ENCODE measurements around the gene RIMBP2.
"Not testable (repeated sequence)": the region's sequence is repeated elsewhere in the genome, so short reads cannot be mapped to it uniquely, and the experiment has no call there.

RIMBP2 gene

DNA sequence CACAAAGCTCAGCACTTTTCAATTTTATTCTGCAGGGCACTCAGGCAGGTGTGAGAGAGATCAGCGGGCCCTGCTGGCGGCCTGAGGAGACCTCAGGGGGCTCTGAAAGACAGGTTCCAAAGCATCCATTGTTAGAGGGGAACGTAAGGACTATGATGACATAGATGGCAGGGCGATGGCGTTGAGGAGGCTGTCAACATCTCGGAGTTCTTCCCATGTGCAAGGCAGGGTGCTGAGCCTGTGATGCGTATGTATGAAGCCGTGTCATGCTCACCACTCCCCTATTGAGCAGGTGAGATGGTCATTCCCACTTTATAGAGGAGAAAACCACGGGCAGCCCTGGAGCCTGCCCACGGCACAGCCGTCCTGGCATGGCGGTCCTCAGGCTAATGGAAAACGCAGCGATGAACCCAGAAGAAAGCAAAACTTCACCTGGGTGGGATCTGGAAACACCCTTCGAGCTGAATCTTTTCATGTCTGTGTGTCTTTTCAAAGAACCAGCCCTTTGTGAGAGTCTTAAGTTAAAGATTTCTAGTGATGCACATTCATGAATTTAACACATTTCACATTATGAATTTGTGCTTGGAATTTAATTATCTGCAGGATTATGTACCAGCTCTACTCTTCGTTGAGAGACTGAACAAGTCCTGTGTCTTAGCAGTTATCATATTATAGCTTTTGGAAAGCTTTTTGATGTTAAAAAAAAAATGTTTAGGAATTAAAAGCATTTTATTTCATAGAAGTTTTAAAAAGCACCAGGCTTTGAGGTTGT, 64.7 kb downstream of the RIMBP2 start:
- DNase-seq = no peak

DNA sequence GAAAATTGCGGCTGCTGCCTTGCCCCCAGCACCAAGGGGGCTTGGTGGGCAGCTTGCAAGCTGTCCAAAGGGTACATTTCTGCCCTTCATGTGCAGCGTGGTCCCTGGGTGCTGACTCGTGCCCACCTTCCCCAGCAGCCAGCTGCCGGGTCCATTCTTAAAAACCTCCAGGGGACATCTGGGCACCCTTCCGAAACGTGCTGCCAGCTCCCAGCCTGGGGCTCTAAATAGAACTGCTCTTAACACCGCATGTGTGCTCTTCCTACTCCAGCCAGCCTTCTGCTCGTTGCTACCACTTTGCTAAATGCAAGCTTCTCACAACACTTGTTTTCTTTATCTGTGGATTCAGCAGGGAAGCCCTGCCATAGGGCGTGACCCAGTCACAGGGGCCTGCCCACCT, 66.0 kb downstream of the RIMBP2 start:
- no peak for DNase-seq

DNA sequence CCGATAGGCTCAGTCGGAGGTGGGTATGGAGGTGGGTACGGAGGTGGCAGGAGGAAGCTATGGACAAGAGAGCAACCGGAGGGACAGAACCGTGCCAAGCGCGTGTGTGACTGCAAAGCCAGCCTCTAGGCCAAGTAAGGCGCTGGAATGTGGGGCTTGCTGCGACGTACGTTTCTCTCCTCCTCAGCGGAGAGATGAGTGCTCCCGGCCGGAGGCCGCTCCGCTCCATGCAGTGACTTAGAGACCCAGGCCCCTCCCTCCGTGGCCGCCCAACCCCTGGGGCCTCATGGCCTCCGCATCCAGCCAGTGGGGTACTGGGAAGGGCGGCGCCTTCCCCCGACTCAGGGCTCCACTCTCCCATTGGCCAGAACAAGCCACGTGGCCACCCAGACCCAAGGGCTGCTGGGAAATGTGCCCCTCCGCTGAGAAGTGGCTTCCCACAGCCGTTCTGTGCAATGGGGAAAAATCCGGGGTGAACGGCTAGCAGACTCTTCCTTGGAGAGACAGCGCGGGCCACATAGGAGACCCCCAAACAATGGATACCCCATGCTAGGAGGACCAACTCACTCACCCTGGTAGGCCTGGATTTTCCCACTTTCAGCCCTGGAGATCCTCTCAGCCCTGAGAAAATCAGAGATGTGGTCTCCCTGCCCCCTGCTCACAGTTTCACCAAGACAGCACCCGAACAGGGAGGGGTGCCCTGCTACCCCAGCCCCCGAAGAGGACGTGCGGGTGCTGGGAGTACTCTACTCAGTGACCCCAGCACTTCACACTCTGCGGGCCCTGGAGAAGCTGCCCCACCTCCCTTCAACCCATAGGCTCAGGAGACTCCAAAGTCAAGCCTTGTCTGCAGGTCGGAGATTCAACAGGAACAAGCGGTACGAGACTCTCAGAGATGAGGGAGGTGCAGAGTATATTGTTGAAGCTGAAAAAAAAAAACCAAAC, 66.7 kb downstream of the RIMBP2 start:
- DNase-seq = no peak

DNA sequence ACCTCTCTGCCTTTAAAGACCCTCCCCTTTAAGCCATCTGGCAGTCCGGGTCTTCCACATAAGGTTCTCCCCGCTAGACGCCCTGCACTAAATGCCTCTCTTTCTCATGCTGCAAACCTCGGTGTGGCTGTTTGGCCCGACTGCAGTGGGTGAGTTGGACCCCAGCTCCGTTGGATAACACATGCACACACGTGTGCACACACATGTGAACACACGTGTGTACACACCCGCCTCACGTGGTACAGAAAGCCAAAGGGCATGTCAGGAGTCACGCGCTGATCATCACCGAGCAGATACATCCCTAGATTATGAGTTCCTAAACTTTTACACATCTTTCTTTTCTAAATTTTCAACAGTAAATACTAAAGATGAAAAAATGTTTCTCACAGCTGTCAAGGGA, 68.3 kb downstream of the RIMBP2 start:
- DNase-seq = no peak

DNA sequence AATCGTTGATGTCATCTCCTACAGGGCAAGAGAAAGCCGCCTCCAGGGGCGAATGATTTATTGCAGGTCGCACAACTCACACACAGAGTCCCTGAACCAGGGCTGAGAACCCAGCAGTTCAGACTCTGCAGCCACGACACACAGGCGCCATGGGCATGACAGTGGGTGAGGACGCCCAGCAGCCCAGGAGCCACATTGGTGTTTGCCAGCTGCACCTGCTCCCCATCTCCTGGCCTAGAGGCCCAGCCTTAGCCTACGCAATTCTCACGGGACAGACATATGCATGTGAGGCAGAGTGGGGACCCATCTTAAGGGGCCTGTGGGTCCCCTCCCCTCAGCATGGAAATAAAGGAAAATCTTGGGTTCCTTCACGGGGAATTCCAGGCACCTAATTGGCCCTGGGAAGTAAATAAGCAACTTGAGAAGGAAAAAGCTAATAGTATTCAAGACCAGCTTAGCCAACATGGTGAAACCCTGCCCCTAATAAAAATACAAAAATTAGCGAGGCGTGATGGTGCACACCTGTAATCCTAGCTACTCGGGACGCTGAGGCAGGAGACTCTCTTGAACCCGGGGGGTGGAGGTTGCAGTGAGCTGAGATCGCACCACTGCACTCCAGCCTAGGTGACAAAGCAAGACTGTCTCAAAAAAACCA, 69.3 kb downstream of the RIMBP2 start:
- DNase-seq = no peak

DNA sequence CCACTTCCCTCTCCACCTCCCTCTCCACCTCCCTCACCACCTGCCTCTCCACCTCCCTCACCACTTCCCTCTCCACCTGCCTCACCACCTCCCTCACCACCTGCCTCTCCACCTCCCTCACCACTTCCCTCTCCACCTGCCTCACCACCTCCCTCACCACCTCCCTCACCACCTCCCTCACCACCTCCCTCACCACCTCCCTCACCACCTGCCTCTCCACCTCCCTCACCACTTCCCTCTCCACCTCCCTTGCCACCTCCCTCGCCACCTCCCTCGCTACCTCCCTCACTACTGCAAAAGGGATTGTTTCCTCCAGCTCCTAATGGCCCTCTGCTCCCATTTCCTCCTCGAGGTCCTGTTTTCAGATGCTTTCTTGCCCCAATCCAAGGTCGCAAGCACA, 69.9 kb downstream of the RIMBP2 start:
- not testable (repeated sequence) for DNase-seq

DNA sequence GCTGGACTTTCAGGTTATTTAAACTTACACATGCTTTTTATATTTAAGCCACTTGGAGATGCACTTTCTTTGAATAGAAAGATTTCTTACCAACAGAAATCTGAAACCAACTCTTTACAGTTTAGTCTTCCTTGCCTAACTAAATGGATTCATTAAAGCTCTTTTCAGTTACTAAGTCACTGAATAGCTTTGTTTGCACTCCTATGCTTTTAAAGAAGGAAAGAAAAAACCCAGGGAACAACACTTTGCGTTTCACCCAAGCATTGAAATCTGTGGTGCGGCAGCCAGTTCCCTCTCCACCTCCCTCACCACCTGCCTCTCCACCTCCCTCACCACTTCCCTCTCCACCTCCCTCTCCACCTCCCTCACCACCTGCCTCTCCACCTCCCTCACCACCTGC, 70.3 kb downstream of the RIMBP2 start:
- no peak for DNase-seq

DNA sequence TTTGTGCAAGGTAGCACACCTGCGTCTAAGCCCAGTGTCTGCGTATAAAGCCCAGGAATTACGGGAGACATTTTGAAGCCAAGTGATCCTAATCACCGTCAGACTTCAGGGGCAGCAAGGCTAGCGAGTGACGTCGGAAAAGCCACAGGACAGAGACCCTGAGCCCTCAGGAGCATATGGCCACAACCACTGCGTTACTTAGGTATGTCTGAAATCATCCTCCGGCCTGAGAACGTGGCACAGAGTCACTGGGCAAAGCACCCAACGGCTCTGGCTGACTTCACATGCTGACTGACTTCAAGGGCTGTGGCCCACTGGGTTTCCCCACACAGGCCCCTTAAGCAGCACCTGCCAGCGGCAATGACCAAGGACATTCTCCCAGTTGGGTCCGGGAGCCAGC, 71.5 kb downstream of the RIMBP2 start:
- no peak for DNase-seq

DNA sequence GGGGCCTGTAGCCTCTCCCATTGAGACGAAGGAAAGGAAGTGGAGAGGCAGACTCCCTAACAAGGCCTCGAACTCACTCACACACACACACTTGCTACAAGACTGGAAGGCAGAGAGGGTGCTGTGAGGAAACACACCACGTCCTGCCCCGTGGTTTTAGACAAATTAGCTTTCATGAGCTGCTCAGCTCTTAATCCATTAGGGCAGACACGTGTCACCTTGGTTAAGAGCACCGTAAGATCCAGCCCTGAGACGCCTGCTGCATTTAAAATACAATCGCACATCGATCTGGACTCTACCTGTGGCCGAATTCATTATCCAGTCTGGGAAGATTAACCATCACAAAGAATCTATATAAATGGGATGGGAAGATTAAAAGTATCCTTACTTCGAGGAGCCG, 72.0 kb downstream of the RIMBP2 start:
- DNase-seq = no peak

DNA sequence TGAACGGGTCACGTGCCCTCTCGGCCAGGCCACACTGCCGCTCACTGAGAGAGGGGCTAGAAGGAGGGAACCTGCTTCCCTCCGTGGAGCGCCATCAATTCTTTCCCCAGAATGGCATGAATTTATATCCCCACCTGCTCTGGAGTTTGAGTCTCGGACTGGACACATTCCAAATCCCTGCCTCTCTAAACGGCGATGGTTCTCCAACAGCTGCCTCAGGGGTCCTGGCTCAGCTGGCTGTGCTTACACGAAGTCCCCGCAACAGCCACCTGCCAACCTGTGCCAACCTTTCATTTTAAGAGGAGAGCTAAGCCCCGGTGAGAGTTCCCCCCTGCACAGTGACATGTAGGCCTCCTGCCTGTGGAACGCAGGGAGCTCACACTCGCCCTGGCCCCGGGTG, 73.2 kb downstream of the RIMBP2 start:
- no peak for DNase-seq

DNA sequence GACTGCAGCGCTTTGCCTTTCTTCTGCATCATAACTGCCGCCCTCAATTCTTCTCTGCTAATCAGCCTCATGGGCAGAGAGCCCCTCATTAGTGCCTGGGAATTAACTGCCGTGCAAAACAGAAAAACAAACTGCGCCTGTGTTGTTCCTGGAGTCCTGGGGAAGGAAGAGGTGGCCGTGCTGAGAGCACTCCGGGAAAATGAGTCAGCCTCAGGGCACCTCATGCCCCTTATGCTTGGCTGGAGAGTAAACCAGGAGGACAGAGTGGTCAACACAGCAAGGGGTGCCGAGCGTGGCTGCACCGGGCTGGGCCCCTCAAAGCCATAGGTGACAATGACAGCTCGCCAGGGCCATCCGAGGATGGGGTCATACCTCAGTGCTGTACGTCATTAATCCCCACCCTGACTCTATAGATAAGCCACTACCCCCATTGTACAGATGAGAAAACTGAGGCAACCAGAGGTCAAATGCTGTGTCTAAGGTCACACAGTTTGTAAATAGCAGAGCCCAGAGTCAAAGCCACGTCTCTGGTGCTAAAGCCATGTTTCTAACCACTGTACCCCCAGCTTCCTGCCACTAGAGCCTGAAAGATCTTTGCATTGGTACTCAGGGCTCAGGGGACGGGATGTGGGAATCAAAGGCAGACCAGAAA, 74.4 kb downstream of the RIMBP2 start:
- DNase-seq = no peak

DNA sequence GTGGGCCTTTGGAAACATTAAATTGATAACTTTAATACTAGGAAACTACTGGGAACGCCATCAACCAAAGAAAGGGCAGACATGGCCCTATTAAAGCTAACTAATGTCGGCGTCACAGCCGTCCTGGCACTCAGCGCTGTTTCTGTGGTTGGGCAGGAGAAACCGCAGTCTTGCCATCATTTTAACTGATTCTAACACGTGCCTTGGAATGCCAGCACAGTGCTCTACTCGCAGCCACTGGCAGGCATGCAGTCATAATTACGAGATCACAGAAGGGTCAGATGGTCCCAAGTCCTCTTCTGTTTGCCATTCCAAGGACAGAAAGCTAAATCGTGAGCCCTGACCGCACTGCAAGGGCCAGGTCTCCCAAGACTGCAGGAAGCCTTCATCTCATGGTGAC, 75.2 kb downstream of the RIMBP2 start:
- no peak for DNase-seq

DNA sequence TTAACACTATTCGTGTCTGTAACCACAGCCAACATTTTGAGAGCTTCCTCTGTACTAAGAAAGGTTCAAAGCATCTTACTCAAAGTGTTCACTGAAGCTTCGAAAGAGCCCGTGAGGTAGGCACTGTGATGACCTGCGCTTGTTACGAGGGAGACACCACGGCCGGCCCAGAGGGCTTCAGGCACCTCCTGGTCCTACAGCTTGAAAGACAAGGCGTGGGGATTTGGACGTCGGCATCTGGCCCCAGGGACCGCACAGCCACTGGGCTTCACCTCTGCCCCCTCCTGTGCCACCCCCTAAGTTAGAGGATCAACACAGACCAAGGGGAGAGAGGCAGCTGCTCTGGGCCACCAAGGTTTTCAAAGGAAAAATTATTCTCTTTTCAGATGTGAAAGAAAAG, 75.6 kb downstream of the RIMBP2 start:
- no peak for DNase-seq

DNA sequence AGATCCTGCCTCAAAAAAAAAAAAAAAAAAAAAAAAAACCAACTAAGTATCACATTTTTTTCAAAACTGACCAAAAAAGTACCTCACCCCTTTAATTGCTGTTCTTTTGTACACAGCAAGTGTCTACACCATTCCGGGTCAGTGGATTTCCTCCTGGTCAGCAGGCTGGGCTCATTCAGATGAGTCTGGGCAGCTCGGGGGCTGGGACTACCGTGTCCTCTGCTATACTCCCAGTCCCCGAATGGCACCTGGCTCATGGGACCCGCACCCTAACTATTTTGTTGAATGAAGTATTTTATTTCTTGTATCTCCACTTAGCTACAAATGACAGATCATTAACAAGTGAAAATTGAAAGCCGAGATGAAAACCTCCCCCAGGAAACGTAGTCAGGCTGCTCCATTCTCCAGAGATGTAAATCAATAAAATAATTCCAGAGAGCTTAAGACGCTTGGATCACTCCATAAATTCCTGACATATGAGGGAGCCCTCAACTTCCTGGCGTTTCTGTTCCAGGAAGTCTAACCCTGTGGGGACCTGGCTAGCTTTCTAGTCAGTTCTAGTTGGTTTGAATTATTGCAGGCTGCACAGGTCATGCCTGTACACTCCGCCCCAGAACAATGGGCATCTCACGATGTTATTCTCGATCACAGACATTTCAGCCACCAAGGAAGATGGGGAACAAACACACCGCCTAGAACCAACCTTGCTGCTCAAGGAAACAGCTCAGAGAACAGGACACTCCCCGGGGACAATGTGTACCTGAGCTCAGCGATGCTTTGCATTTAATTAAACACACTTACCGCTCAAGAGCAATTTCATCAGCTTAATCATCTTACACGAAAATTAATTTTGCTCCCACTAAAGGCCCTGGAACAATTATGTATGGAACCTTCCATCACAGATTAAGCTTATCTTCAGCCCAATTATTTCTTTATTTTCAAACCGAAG, 76.3 kb downstream of the RIMBP2 start:
- no peak for DNase-seq

DNA sequence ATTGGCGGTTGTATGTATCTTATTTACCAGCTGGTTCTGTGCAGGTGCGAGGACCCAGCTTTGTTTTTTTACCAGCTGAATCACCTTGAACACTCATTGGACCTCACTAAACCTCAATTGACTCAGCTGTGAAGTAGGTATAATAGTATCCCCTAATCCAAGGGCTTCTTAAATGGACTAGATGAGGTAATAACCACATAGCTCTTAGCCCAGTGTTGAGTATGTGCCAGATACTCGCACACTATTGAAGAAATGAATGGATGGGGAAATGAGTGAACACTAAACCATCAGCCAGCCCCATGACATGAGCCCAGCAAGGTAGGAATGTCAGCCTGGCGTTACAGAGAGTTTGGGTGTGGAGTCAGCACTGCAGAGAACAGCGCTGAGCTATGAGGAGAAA, 79.7 kb downstream of the RIMBP2 start:
- no peak for DNase-seq

DNA sequence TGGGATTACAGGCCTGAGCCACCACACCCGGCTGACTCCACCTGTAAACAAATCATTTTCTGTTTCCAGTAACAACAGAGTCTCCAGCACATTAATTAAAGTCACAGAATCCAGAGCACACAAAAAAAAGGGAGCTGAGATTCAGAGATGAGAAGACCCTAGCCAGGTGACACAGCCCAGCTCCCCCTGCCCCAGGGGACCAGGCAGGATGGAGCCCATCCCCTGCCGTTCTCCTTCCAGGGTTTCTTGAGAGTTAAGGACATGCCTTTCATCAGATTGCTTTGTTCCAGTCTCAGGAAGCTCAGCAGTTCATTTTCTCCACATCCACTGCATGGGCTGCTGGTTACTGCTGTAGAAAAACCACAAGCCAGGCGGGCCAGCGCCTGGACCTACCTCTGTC, 81.2 kb downstream of the RIMBP2 start:
- no peak for DNase-seq

DNA sequence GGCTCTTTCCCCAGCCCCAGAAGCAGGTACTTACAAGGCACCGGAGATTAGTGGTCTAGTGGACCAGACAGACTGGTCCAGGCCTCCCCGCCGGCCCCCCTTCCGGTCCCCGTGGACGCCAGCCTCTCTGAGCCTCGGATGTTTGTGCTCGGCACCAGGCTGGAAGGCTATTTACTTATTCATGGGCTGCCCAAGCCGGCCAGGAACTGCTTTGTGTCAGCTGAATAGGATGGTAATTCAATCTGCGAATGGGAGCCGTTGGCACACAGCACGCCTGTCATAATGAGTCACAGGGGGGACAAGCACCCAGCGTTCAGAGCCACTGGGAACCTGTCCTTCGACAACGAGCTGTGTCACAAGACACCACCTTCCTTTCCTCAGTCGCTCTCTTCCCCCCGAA, 82.3 kb downstream of the RIMBP2 start:
- DNase-seq = no peak

DNA sequence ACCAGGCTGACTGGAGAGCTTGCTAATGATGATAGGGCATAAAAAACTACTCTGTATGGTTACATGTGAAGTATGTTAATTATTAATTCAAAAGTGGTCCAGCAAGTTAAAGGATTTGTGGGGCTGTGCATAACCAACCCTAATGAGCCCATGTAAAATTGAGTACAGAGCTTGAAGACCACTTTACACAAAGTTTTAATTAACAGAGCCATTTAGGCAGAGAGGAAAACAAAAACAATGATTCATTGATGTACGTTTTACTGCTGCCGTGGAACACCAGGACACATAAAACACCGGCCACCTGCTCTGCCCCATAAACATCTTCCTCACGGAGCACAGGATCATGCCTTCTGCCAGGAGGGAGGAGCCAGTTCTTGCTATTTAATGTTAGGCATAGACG, 83.5 kb downstream of the RIMBP2 start:
- no peak for DNase-seq

DNA sequence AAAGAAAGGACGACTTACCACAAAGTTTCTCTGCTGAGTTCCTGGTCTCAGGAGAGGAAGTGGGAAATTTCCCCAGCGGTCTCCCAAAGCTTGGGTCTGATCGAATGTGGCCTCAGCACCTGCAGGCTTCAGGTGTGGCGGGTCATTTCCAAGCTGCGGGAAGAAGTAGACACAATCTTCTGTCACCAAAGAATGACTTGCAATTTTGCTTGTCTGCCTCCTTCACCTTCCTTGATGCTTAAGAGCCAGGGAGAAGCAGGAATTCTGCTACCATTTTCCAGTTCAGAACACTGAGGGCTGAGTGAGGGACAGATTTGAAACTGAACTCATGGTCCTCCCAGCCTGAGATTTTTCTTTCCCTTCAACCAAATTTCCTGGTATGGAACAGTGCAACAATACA, 87.8 kb downstream of the RIMBP2 start:
- no peak for DNase-seq

DNA sequence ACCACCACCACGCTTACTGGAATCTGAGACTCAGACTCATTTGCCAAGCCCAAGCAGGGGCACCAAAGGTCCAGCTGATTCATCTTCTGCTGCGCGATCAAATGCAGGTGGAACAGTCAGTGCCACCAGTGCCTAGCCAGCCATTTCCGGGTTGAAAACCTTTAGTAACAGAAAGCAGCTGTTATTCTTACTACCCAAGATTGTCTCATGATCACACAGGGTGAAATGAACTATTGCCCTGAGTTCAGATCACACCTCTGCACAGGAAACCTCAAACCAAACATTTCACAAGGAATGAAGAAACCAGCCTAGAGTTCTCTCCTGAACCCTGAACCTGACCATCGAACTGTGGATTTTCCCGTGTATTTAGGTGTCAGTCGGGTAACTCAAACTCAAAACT, 88.9 kb downstream of the RIMBP2 start:
- no peak for DNase-seq

DNA sequence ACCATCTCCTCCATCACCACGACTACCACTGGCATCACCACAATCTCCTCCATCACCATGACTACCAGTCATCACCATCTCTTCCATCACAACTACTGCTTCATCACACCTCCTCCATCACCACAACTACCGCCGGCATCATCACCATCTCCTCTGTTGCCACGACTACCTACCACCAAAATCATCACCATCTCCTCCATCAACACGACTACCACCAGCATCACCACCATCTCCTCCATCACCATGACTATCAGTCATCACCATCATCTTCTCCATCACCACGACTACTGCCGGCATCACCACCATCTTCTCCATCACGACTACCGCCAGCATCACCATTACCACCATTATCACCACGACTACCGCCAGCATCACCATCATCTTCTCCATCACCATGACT, 89.5 kb downstream of the RIMBP2 start:
- no peak for DNase-seq

DNA sequence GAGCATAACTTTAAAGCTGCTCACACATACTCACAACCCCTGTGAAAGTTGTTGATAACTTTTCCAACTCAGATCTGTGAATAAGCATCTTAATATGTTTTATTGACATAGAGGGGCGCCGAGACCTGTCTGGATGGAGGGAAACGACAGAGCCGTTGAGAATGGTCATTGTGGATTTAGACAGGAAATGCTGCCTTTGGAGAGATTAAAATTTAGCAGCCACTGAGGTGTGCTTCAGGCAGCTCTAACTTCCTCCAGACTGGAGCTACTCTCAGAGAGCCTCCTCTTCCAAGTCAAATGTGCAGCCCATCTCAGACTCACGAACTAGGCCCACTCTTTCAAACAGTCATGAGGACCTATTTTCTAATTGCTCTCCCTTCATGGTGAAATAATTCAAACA, 90.9 kb downstream of the RIMBP2 start:
- no peak for DNase-seq
